GM18870 (cell line): ENCODE data around the gene GINM1.

Source experiments
- ATAC-seq: cut with Tn5 transposase; IDR thresholded peaks from one replicate; pipeline ENCODE4 v1.9.1; 2021; ENCODE audit warnings: moderate library complexity; ENCODE audit not compliant: unreplicated experiment

GINM1 gene

DNA sequence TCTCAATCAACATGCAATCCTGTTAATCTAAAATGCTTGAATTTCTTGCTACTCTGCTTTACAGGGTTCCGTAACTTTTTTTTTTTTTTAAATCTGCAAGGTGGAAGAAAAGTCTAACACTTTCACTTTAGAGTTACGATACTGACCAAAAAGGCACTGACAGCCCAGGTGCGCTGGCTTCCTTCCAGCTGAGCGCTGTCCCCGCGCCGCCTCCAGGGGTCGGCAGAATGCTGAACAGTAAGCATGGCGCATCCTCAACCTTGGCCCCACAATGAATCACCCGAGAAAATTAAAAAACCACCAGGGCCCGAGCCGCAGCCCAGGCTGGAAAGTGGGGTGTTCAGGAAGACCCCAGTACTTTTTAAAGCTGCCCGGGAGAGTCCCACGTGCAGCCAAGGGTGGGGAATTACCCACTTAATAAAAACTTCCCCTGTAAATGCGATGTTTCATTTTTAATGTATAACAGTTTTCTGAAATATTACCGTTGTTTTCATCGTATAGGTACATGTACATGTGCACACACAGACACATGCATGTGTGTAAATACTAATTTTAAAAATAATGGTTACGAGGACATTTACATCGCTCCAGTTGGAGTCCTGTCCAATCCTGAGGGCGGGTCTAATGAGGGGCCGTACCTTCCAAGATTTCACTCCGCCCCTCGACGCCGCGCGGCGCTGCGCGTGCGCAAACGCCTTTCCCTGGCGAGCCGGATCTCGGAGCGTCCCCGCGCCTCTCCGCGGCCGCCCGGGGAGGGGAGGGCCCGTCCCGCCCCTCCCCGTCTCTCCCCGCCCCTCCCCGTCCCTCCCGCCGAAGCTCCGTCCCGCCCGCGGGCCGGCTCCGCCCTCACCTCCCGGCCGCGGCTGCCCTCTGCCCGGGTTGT, at the start of gene GINM1:
Gene GINM1 (plus strand): TSS at position 849 of the 883 bp plus-strand sequence. CDS start 40 bp downstream, outside the sequence.
- peak; percentile 67 for ATAC-seq

DNA sequence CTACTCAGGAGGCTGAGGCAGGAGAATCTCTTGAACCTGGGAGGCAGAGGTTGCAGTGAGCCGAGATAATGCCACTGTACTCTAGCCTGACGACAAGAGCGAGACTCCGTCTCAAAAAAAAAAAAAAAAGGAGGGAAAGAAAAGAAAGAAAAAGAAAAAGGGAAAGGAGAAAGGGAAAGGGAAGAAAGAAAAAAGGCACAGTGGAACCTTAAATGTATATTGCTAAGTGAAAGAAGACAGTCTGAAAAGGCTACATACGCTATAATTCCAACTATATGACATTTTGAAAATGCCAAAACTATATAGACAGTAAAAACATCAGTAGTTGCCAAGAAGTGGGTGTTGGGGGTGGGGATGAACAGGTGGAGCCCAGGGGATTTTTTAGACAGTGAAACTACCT, 36.5 kb upstream of the GINM1 start:
- ATAC-seq, result no peak

DNA sequence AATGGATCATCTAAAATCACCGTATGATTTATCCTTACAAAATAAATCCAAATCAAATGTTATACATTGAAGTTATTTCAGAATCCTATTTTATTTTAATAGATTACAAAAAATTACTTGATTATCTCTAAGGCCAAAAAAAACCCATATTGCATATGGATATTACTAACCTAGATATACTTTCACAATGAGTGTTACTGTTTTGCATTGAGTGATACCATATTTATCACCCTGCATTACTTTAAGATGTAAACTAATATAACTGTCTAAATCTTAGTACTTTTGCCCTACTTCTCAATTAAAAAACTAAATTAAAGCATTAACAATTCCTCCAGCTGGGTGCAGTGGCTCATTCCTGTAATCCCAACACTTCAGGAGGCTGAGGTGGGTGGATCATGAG, 31.4 kb upstream of the GINM1 start:
- ATAC-seq, result no peak

DNA sequence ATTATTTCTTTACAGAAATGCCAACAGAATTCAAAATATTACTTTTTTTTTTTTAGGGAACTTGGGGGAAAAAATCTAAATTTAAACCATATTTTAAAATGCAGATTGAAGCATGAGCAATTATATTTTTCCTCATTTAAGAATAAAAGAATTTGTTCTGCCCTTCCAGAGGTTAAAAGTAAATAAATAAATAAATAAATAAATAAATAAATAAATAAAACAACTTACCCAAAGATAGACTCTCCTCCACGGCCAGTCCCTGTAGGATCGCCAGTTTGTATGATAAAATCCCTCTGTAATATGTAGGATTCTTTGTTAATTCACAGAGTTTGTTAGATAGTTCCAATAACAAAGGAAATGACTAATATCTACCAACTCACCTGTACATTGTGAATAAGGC, 25.0 kb upstream of the GINM1 start:
- no peak for ATAC-seq

- ATAC-seq, result no peak
Measured at GRCh38 chr6:149544646-149545257, 21.4 kb upstream of the GINM1 start.

GRCh38 chr6:149545258-149545753, 20.9 kb upstream of the GINM1 start:
- ATAC-seq, result no peak

- peak; percentile 81 for ATAC-seq
Measured at GRCh38 chr6:149545754-149546471, 20.3 kb upstream of the GINM1 start, which contains the start of gene PPIL4. PPIL4 (minus strand) TSS chr6:149546043; CDS start chr6:149546005, 38 bp downstream.

GRCh38 chr6:149551920-149552319, 14.3 kb upstream of the GINM1 start:
- ATAC-seq, result no peak

DNA sequence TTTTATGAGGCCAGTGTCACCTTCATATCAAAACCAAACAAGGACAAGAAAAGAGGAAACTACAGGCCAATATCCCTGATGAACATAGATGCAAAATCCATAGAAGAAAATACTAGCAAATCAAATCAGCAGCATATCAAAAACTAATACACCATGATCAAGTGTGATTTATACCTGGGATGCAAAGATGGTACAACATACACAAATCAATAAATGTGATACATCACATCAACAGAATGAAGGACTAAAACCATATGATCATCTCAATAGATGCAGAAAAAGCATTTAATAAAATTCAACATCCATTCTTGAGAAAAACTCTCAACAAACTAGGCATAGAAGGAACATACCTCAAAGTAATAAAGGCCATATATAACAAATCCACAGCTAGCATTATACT, 8.1 kb upstream of the GINM1 start:
- no peak for ATAC-seq

GRCh38 chr6:149559389-149559788, 6.8 kb upstream of the GINM1 start:
- ATAC-seq, result no peak

DNA sequence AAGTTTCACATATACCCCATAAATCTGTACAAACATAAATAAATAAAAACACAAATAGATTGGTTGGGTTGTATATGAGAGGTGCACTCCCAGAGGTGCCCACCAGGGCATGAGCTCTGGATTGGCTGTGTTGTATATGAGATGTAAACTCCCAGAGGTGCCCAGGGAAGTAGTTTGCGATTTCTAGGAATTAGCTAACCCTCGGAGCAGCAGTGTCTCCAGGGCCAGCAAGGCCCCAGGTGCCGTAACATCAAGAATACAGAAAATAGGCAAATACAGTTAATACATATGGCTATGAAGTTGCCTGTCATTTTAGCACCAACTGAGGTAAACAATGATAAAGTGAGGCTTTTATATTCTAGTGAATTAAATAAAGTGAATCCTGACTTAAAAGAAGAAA, 5.4 kb upstream of the GINM1 start:
- ATAC-seq, result no peak

GRCh38 chr6:149563203-149563927, 2.8 kb upstream of the GINM1 start:
- ATAC-seq, result no peak

GRCh38 chr6:149563928-149564325, 2.2 kb upstream of the GINM1 start:
- ATAC-seq, result no peak

- ATAC-seq, result peak; percentile 27
Measured at GRCh38 chr6:149566410-149567193, 427 bp downstream of the GINM1 start.

DNA sequence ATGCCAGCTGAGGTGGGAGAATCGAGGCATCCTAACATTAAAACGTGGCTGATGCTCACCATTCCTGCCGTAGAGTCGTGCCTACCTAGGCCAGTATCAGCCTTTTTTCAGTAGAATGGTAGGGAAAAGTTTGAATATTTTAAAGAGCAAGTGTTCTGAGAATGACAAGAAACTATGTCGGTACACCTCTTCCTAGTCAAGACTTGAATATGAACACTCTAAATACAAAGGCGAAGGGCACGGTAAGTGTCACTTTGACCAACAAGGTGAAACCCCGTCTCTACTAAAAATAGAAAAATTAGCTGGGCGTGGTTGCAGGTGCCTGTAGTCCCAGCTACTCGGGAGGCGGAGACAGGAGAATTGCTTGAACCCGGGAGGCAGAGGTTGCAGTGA, 1.0 kb downstream of the GINM1 start:
- no peak for ATAC-seq

- no peak for ATAC-seq
Measured at GRCh38 chr6:149567945-149568585, 1.9 kb downstream of the GINM1 start.

- no peak for ATAC-seq
Measured at GRCh38 chr6:149580880-149581279, 14.7 kb downstream of the GINM1 start.

GRCh38 chr6:149581349-149581748, 15.2 kb downstream of the GINM1 start:
- no peak for ATAC-seq

DNA sequence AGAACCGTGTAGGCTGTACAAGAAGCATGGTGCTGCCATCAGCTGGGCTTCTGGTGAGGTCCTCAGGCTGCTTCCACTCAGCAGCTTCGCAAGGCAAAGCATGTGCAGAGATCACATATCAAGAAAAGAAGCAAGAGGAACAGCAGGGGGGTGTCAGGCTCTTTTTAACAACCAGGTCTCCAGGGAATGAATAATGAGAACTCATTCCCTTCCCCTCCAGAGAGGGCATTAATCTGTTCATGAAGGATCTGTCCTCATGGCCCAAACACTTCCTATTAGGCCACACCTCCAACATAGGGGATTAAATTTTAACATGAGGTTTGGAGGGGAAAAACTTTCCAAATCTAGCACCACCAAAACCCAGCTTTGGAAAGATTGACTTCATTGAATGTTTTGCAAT, 20.0 kb downstream of the GINM1 start:
- ATAC-seq, result no peak

GRCh38 chr6:149592983-149593382, 26.8 kb downstream of the GINM1 start:
- no peak for ATAC-seq
